HG03342 (cell line): ENCODE results near the gene NOTCH2.
"Not testable (repeated sequence)": the region's sequence is repeated elsewhere in the genome, so short reads cannot be mapped to it uniquely, and the experiment has no call there.

Source experiments
- ATAC-seq: cut with Tn5 transposase; IDR thresholded peaks from one replicate; pipeline ENCODE4 v1.9.1; 2021; ENCODE audit warnings: mild to moderate bottlenecking, moderate library complexity; ENCODE audit not compliant: unreplicated experiment

Gene NOTCH2

GRCh38 chr1:120069920-120070214, 405 bp upstream of the NOTCH2 start:
- ATAC-seq, result not testable (repeated sequence)

GRCh38 chr1:120068683-120069066, 787 bp downstream of the NOTCH2 start:
- ATAC-seq, result not testable (repeated sequence)

- ATAC-seq, result not testable (repeated sequence)
These were observed 21.3 kb downstream of the NOTCH2 start for GRCh38 chr1:120048208-120048607.

GRCh38 chr1:120041771-120042170, 27.7 kb downstream of the NOTCH2 start:
- not testable (repeated sequence) for ATAC-seq

GRCh38 chr1:120032253-120032652, 37.2 kb downstream of the NOTCH2 start:
- ATAC-seq, result not testable (repeated sequence)

- not testable (repeated sequence) for ATAC-seq
These were observed 45.7 kb downstream of the NOTCH2 start for GRCh38 chr1:120023791-120024190.

GRCh38 chr1:120014978-120015377, 54.5 kb downstream of the NOTCH2 start:
- ATAC-seq, result not testable (repeated sequence)

- ATAC-seq, result not testable (repeated sequence)
These were observed 61.1 kb downstream of the NOTCH2 start for GRCh38 chr1:120008320-120008719.

GRCh38 chr1:120007850-120008249, 61.6 kb downstream of the NOTCH2 start:
- ATAC-seq, result not testable (repeated sequence)

GRCh38 chr1:120001035-120001434, 68.4 kb downstream of the NOTCH2 start:
- not testable (repeated sequence) for ATAC-seq

GRCh38 chr1:119996731-119997312, 72.6 kb downstream of the NOTCH2 start:
- ATAC-seq, result not testable (repeated sequence)

GRCh38 chr1:119995975-119996374, 73.5 kb downstream of the NOTCH2 start:
- ATAC-seq, result not testable (repeated sequence)

- ATAC-seq, result no peak
These were observed 81.0 kb downstream of the NOTCH2 start for GRCh38 chr1:119988306-119989062.

GRCh38 chr1:119987686-119988085, 81.8 kb downstream of the NOTCH2 start:
- no peak for ATAC-seq

- ATAC-seq, result no peak
These were observed 82.3 kb downstream of the NOTCH2 start for GRCh38 chr1:119987112-119987511.

- no peak for ATAC-seq
These were observed 83.4 kb downstream of the NOTCH2 start for GRCh38 chr1:119986007-119986497.

GRCh38 chr1:119984771-119985170, 84.7 kb downstream of the NOTCH2 start:
- no peak for ATAC-seq

GRCh38 chr1:119981986-119982815, 87.3 kb downstream of the NOTCH2 start:
- ATAC-seq, result no peak

GRCh38 chr1:119981496-119981895, 88.0 kb downstream of the NOTCH2 start:
- ATAC-seq, result no peak

GRCh38 chr1:119978018-119978505, 91.4 kb downstream of the NOTCH2 start:
- ATAC-seq, result no peak

GRCh38 chr1:119977113-119977736, 92.2 kb downstream of the NOTCH2 start:
- ATAC-seq, result not testable (repeated sequence)
